ENCODE measurements around the gene CSNK1G2. TPM values are rescaled to one million over a fixed set of nuclear protein-coding genes. Genes with fewer than 3 reads are reported as not detected.

Gene CSNK1G2
- polyA plus RNA-seq, 1 donor from 2014 or later: 110 TPM

DNA sequence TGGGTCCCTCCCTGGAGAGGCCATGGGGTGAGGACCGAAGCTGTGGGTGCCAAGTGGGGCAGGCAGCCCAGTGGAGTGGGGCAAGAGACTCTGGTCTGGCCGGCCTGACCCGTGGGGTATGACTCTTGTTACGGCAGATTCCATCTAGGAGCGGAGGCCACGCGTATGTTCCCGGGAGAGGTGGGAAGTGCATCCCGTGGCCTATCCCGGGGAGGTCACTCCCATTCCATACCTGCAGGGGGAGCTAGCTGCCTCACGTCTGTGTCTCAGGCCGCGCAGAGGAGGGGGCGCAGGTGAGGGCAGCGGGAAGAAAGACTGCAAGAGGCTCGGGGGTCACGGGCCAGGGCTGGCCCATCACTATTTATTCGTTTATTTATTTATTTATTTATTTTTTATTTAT lies 4.9 kb downstream of the CSNK1G2 start:
- no peak overlapping the region for H3K4me2 ChIP-seq (ENCODE audit: low read length)
- H3K9me3 ChIP-seq (ENCODE audit: low read length): no peaks in the 10 kb centered on the region
- TF ChIP-seq SMC3 (conservative IDR thresholded peaks at IDR 0.05; ENCODE audit: poor library complexity): no peak
- TF ChIP-seq TAF1 (IDR thresholded peaks at IDR 0.05; ENCODE audit: low read depth): no peak
- TF ChIP-seq POLR2AphosphoS5 (IDR thresholded peaks at IDR 0.05): no peak
- TF ChIP-seq RAD21 (conservative IDR thresholded peaks at IDR 0.05): no peak
- TF ChIP-seq, protein P1, sequence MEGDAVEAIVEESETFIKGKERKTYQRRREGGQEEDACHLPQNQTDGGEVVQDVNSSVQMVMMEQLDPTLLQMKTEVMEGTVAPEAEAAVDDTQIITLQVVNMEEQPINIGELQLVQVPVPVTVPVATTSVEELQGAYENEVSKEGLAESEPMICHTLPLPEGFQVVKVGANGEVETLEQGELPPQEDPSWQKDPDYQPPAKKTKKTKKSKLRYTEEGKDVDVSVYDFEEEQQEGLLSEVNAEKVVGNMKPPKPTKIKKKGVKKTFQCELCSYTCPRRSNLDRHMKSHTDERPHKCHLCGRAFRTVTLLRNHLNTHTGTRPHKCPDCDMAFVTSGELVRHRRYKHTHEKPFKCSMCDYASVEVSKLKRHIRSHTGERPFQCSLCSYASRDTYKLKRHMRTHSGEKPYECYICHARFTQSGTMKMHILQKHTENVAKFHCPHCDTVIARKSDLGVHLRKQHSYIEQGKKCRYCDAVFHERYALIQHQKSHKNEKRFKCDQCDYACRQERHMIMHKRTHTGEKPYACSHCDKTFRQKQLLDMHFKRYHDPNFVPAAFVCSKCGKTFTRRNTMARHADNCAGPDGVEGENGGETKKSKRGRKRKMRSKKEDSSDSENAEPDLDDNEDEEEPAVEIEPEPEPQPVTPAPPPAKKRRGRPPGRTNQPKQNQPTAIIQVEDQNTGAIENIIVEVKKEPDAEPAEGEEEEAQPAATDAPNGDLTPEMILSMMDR (IDR thresholded peaks at IDR 0.05; ENCODE audit: poor library complexity, severe bottlenecking): no peak
- no peak for TF ChIP-seq EP300 (conservative IDR thresholded peaks at IDR 0.05; ENCODE audit: poor library complexity, severe bottlenecking)
- no peak for TF ChIP-seq EZH2 (IDR thresholded peaks at IDR 0.05; ENCODE audit: borderline replicate concordance, insufficient read depth, low read length, poor library complexity, severe bottlenecking)
- TF ChIP-seq MXI1 (conservative IDR thresholded peaks at IDR 0.05; ENCODE audit: poor library complexity, severe bottlenecking): no peak
- TF ChIP-seq, protein P2, sequence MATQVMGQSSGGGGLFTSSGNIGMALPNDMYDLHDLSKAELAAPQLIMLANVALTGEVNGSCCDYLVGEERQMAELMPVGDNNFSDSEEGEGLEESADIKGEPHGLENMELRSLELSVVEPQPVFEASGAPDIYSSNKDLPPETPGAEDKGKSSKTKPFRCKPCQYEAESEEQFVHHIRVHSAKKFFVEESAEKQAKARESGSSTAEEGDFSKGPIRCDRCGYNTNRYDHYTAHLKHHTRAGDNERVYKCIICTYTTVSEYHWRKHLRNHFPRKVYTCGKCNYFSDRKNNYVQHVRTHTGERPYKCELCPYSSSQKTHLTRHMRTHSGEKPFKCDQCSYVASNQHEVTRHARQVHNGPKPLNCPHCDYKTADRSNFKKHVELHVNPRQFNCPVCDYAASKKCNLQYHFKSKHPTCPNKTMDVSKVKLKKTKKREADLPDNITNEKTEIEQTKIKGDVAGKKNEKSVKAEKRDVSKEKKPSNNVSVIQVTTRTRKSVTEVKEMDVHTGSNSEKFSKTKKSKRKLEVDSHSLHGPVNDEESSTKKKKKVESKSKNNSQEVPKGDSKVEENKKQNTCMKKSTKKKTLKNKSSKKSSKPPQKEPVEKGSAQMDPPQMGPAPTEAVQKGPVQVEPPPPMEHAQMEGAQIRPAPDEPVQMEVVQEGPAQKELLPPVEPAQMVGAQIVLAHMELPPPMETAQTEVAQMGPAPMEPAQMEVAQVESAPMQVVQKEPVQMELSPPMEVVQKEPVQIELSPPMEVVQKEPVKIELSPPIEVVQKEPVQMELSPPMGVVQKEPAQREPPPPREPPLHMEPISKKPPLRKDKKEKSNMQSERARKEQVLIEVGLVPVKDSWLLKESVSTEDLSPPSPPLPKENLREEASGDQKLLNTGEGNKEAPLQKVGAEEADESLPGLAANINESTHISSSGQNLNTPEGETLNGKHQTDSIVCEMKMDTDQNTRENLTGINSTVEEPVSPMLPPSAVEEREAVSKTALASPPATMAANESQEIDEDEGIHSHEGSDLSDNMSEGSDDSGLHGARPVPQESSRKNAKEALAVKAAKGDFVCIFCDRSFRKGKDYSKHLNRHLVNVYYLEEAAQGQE (IDR thresholded peaks at IDR 0.05; ENCODE audit: borderline replicate concordance): no peak

DNA sequence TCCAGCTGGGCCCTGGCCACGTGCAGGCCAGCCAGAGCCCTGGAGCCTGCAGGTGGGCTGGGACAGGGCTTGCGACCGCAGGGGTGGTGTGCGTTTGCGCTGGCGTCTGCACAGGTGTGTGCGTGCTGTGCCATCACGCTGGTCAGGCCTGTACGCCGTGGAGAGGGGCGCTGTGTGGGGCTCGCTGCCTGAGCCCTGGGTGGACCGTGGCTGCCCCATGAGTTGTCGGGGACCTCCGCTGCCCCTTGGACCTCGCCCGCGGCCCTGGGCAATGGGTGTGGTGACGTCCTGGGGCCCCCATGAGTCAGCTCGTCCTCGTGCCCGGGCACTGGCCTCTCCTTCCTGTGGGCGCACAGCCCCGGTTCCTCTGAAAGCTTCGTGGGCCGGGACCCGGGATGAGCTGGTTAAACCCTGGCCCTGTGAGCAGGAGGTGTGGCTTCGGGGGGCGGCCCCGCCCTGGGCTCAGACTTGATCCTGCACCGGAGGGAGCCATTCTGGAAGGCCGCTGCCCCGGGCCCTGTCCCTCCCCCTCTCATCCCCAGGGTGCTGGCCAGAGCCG lies 6.8 kb downstream of the CSNK1G2 start:
- H3F3A ChIP-seq (ENCODE audit: insufficient read depth, low read length, poor library complexity, severe bottlenecking): no peaks in the 10 kb centered on the region
- no peaks in the 10 kb centered on the region for H3K9me3 ChIP-seq (ENCODE audit: low read length)
- no peaks in the 10 kb centered on the region for H3K27me3 ChIP-seq (ENCODE audit: insufficient read depth, low read depth, low read length)
- no peaks in the 10 kb centered on the region for H4K20me1 ChIP-seq (ENCODE audit: insufficient read depth)
- no peaks in the 10 kb centered on the region for H3K9me2 ChIP-seq (ENCODE audit: insufficient read depth, low read length)
- no peak overlapping the region for H3K4me2 ChIP-seq (ENCODE audit: low read length)
- TF ChIP-seq EZH2 (IDR thresholded peaks at IDR 0.05; ENCODE audit: borderline replicate concordance, insufficient read depth, low read length, poor library complexity, severe bottlenecking): no peak
- TF ChIP-seq MXI1 (conservative IDR thresholded peaks at IDR 0.05; ENCODE audit: poor library complexity, severe bottlenecking): no peak
- TF ChIP-seq, protein P2 (IDR thresholded peaks at IDR 0.05; ENCODE audit: borderline replicate concordance): no peak
- no peak for TF ChIP-seq SMC3 (conservative IDR thresholded peaks at IDR 0.05; ENCODE audit: poor library complexity)
- no peak for TF ChIP-seq POLR2AphosphoS5 (IDR thresholded peaks at IDR 0.05)
- TF ChIP-seq, protein P1 (IDR thresholded peaks at IDR 0.05; ENCODE audit: poor library complexity, severe bottlenecking): no peak
- TF ChIP-seq EP300 (conservative IDR thresholded peaks at IDR 0.05; ENCODE audit: poor library complexity, severe bottlenecking): no peak
- no peak overlapping the region for H3K27ac ChIP-seq (ENCODE audit: low read length)
- no peak overlapping the region for H3K9ac ChIP-seq (ENCODE audit: low read length)
- no peaks in the 10 kb centered on the region for H3K36me3 ChIP-seq (ENCODE audit: insufficient read depth, low read length)
- H3K4me3 ChIP-seq (ENCODE audit: low read length): no peak overlapping the region
- no peak overlapping the region for H2AFZ ChIP-seq (ENCODE audit: low read depth, low read length)
- H3K79me2 ChIP-seq (replicated peaks; ENCODE audit: insufficient read depth, low read length): peaks cover 70% of the 10 kb centered on the region

More for the DNA sequence above, 4.9 kb downstream of the CSNK1G2 start:
- Histone ChIP-seq H4K20me1 (ENCODE audit: insufficient read depth) (no peaks in the 10 kb centered on the region), H2AFZ (ENCODE audit: low read depth, low read length) (no peak overlapping the region), H3K9me2 (ENCODE audit: insufficient read depth, low read length) (no peaks in the 10 kb centered on the region), H3K27ac (ENCODE audit: low read length) (no peak overlapping the region), H3F3A (ENCODE audit: insufficient read depth, low read length, poor library complexity, severe bottlenecking) (no peaks in the 10 kb centered on the region), H3K9ac (ENCODE audit: low read length) (no peak overlapping the region), H3K79me2 (replicated peaks; ENCODE audit: insufficient read depth, low read length) (peaks cover 63% of the 10 kb centered on the region), H3K36me3 (ENCODE audit: insufficient read depth, low read length) (no peaks in the 10 kb centered on the region), H3K4me3 (ENCODE audit: low read length) (no peak overlapping the region), H3K27me3 (ENCODE audit: insufficient read depth, low read depth, low read length) (no peaks in the 10 kb centered on the region)

All from neural cell (in vitro differentiated cells).